Caco-2 (cell line): ENCODE data around the gene MSL3. TPM values are rescaled to one million over a fixed set of nuclear protein-coding genes. Genes with fewer than 3 reads are reported as not detected.
A peak's percentile ranks its signal among the peaks of the same experiment; 100 is the strongest.

Experiments used
- BruUV-seq: library from RNA; stranded (reverse); fragments of 400-500 nt; replicated peaks from 2 replicates; lab custom pipeline; 2021; lab: Mats Ljungman, UMichigan
- CTCF ChIA-PET: fragments of 300-600 bp; sonication (Branson Sonifier 250); formaldehyde crosslinking; loops from one replicate; lab custom pipeline; 2022; ENCODE audit warnings: antibody characterized with exemption; lab: Charles Lee
- POLR2A ChIA-PET: fragments of 300-600 bp; sonication (Branson Sonifier 250); formaldehyde crosslinking; loops from one replicate; lab custom pipeline; 2022; ENCODE audit warnings: antibody characterized with exemption; lab: Charles Lee
- DNase-seq, 2 experiments: peaks; one replicate each; pipeline versions ENCODE4 v3.0.0 to v3.0.0-alpha.2; 2020 to 2022
- H3K27me3 ChIP-seq: replicated peaks from 2 replicates; pipeline ENCODE4 v1.6.0; 2011; ENCODE audit warnings: low read length; ENCODE audit not compliant: control insufficient read depth, insufficient read depth
- H3K36me3 ChIP-seq: 2 replicates; pipeline ENCODE4 v1.5.1; 2011; ENCODE audit warnings: low read length; ENCODE audit not compliant: control insufficient read depth, insufficient read depth
- H3K4me1 ChIP-seq: fragments of 250-450 bp; sonication (Bioruptor Pico); 2 replicates; pipeline ENCODE4 v1.5.1; 2020; ENCODE audit warnings: mild to moderate bottlenecking
- H3K4me3 ChIP-seq: 2 replicates; pipeline ENCODE4 v1.5.1; 2011; ENCODE audit warnings: low read depth, mild to moderate bottlenecking, control low read depth, low read length
- H3K9me3 ChIP-seq: fragments of 250-450 bp; sonication (Bioruptor Pico); 2 replicates; pipeline ENCODE4 v1.5.1; 2020; ENCODE audit warnings: mild to moderate bottlenecking, moderate library complexity
- H3K27ac Mint-ChIP-seq: one replicate; pipeline ENCODE4 v1.8.0; 2022; ENCODE audit warnings: mixed read lengths; ENCODE audit not compliant: unreplicated experiment
- H3K27me3 Mint-ChIP-seq: one replicate; pipeline ENCODE4 v1.8.0; 2022; ENCODE audit warnings: mixed read lengths; ENCODE audit not compliant: insufficient read depth, unreplicated experiment
- H3K36me3 Mint-ChIP-seq: one replicate; pipeline ENCODE4 v1.8.0; 2022; ENCODE audit warnings: mild to moderate bottlenecking, mixed read lengths; ENCODE audit not compliant: insufficient read depth, unreplicated experiment
- H3K4me1 Mint-ChIP-seq: one replicate; pipeline ENCODE4 v1.8.0; 2022; ENCODE audit warnings: low read depth, mixed read lengths; ENCODE audit not compliant: unreplicated experiment
- H3K4me3 Mint-ChIP-seq: one replicate; pipeline ENCODE4 v1.8.0; 2022; ENCODE audit warnings: mild to moderate bottlenecking, moderate library complexity, mixed read lengths; ENCODE audit not compliant: unreplicated experiment
- H3K9me3 Mint-ChIP-seq: one replicate; pipeline ENCODE4 v1.8.0; 2022; ENCODE audit warnings: mixed read lengths; ENCODE audit not compliant: unreplicated experiment
- intact Hi-C: fragments of 100-400 bp; cut with micrococcal nuclease; formaldehyde crosslinking; loops from one replicate; pipeline ENCODE4 v1.10.0; 2022; ENCODE audit not compliant: unreplicated experiment
- total RNA-seq: library from RNA; stranded (reverse); gene quantifications from 2 replicates; pipeline ENCODE4 v1.2.3, GENCODE V29; 2022
- TF ChIP-seq, protein P1 (sequence below), 2 experiments: fragments of 200-600 bp in 1 of 2; IDR thresholded peaks; 1 replicate in 1 of 2; 2 replicates in 1 of 2; pipeline versions ENCODE4 v1.5.1 to v1.8.0; 2011 to 2022; ENCODE audit warnings: antibody characterized with exemption in 1 of 2, control low read depth in 1 of 2, inconsistent platforms in 1 of 2, low read depth in 1 of 2, low read length in 1 of 2, mild to moderate bottlenecking in 1 of 2, moderate library complexity in 1 of 2; ENCODE audit not compliant: insufficient read depth in 1 of 2, severe bottlenecking in 1 of 2, unreplicated experiment in 1 of 2

Gene MSL3
- total RNA-seq, 1 experiment from 2014 or later: 14.0 TPM

DNA sequence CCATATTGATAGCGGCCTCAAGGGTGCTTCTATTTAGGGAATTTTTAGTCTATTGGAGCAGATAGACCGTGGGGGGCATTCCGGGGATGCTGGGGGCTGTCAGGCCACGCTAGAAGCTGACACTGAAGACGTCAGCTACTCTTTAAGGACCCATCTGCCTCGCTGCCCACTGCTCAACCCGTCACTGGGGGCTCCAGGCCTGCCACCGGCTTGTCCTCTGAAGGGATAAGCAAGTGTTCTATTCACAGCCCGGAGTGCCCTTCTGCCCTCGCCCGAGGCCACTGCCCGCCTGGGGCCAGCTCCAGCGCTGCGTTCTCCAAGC, 679 bp upstream of the MSL3 start:
- DNase-seq: no peak
- H3K9me3 Mint-ChIP-seq: no peaks in the 10 kb centered on the region
- peak overlapping the region; percentile 64 for H3K4me3 Mint-ChIP-seq
- BruUV-seq: no TSS peak
- Histone ChIP-seq H3K4me3 (peak overlapping the region; percentile 92), H3K27me3 (no peaks in the 10 kb centered on the region), H3K4me1 (peaks cover 4% of the 10 kb centered on the region; the same call in 1 of the 2 replicates), H3K9me3 (no peaks in the 10 kb centered on the region), H3K36me3 (no peaks in the 10 kb centered on the region)
- TF ChIP-seq, protein P1, sequence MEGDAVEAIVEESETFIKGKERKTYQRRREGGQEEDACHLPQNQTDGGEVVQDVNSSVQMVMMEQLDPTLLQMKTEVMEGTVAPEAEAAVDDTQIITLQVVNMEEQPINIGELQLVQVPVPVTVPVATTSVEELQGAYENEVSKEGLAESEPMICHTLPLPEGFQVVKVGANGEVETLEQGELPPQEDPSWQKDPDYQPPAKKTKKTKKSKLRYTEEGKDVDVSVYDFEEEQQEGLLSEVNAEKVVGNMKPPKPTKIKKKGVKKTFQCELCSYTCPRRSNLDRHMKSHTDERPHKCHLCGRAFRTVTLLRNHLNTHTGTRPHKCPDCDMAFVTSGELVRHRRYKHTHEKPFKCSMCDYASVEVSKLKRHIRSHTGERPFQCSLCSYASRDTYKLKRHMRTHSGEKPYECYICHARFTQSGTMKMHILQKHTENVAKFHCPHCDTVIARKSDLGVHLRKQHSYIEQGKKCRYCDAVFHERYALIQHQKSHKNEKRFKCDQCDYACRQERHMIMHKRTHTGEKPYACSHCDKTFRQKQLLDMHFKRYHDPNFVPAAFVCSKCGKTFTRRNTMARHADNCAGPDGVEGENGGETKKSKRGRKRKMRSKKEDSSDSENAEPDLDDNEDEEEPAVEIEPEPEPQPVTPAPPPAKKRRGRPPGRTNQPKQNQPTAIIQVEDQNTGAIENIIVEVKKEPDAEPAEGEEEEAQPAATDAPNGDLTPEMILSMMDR (IDR thresholded peaks at IDR 0.05; ENCODE audit: insufficient read depth in 1 of 2, low read depth in 1 of 2, low read length in 1 of 2, severe bottlenecking in 1 of 2, unreplicated experiment in 1 of 2): no peak
- peaks cover 6% of the 10 kb centered on the region for H3K36me3 Mint-ChIP-seq
- no peaks in the 10 kb centered on the region for H3K27me3 Mint-ChIP-seq
- H3K4me1 Mint-ChIP-seq: peaks cover 6% of the 10 kb centered on the region
- H3K27ac Mint-ChIP-seq: no peak overlapping the region
- CTCF ChIA-PET: interaction anchor here (0.7 kb wide), 1 partner anchor 229 kb away, joined by 3 read pairs; no protein-coding TSS in a partner anchor
- POLR2A ChIA-PET: no interaction called here
- intact Hi-C loops: no loop called here

DNA sequence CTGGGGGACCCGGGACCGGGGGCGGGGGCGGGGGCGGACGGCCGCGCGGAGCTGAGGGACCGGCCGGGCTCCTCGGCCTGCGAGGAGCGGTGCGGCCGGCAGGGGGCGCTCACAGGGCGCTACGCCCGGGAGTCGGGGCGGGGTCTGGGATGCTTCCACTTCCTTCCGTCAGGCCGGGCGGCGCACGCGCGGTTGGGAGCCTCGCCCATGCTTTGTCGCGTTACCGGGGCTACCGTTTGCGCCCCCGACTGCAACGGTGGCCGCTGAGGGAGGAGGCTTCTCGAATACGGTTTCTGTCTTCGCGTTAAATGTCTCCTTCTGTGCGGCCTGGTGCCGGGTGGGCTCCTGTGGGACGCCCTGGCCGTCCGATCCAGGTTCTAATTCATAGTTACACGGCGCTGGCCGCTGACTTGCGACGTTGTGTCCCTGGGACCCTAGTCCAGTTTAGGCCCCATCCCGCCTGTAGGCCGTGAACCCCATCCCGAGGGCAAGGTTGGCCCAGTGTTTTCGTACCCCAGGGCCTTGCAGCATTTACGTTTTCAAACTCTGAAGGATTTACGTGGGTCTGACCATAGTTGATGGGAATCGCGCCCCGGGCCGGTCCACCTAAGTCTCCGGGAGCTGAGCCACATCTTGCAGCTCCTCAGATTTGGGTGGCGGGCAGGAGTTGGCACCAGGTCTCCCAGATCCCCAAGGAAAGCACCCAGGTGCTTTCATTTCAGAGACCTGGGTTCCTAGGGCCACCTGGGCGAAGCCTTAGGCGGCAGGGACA, 549 bp downstream of the MSL3 start:
- Histone ChIP-seq H3K9me3 (no peaks in the 10 kb centered on the region), H3K4me1 (peaks cover 4% of the 10 kb centered on the region; the same call in 1 of the 2 replicates), H3K27me3 (no peaks in the 10 kb centered on the region), H3K36me3 (no peaks in the 10 kb centered on the region), H3K4me3 (peak overlapping the region; percentile 92)
- intact Hi-C loops: loop anchor here (1.0 kb wide), 1 partner anchor 225 kb away; no protein-coding TSS in a partner anchor
- ChIA-PET CTCF (interaction anchor here (0.6 to 1.8 kb wide), 2 partner anchors 12 to 738 kb away, joined by 3 to 9 read pairs; no protein-coding TSS in a partner anchor), POLR2A (interaction anchor here (0.6 kb wide), 2 partner anchors 1062 to 1122 kb away, joined by 3 read pairs; no protein-coding TSS in a partner anchor)
- BruUV-seq: TSS peak; percentile 32
- H3K4me3 Mint-ChIP-seq: peak overlapping the region; percentile 96
- DNase-seq: peak; percentile 79 to 87
- H3K27ac Mint-ChIP-seq: peak overlapping the region; percentile 94
- TF ChIP-seq, protein P1 (IDR thresholded peaks at IDR 0.05; ENCODE audit: insufficient read depth in 1 of 2, low read depth in 1 of 2, low read length in 1 of 2, severe bottlenecking in 1 of 2, unreplicated experiment in 1 of 2): peak; percentile 25 to 73
- peaks cover 8% of the 10 kb centered on the region for H3K36me3 Mint-ChIP-seq
- no peaks in the 10 kb centered on the region for H3K27me3 Mint-ChIP-seq
- H3K4me1 Mint-ChIP-seq: peaks cover 6% of the 10 kb centered on the region
- H3K9me3 Mint-ChIP-seq: no peaks in the 10 kb centered on the region

DNA sequence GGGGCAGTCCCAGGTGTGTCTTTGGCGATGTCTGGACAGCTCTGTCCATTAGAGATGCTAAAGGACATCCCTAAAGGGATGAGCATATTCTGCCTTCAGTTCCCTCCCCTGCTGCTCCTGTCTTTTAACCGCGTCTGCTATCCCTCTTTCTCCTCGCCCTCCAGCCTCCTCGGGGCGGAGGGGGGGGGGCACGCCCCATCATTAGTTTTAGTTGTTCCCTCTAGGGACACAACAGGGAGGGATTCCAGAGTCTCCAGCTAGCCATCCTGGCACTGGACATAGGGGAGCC, 1.1 kb downstream of the MSL3 start:
- POLR2A ChIA-PET: no interaction called here

More for the DNA sequence above, 1.1 kb downstream of the MSL3 start:
- H3K4me3 Mint-ChIP-seq: peak overlapping the region; percentile 96
- peak overlapping the region; percentile 92 for H3K4me3 ChIP-seq
- H3K4me1 ChIP-seq: peaks cover 4% of the 10 kb centered on the region; the same call in 1 of the 2 replicates
- intact Hi-C loops: no loop called here
- no peaks in the 10 kb centered on the region for H3K36me3 ChIP-seq
- H3K27me3 ChIP-seq: no peaks in the 10 kb centered on the region
- TF ChIP-seq, protein P1 (IDR thresholded peaks at IDR 0.05; ENCODE audit: insufficient read depth in 1 of 2, low read depth in 1 of 2, low read length in 1 of 2, severe bottlenecking in 1 of 2, unreplicated experiment in 1 of 2): no peak
- H3K9me3 Mint-ChIP-seq: no peaks in the 10 kb centered on the region
- CTCF ChIA-PET: interaction anchor here (0.6 to 1.8 kb wide), 2 partner anchors 11 to 738 kb away, joined by 3 to 9 read pairs; no protein-coding TSS in a partner anchor
- peaks cover 6% of the 10 kb centered on the region for H3K4me1 Mint-ChIP-seq
- no peaks in the 10 kb centered on the region for H3K27me3 Mint-ChIP-seq
- DNase-seq: no peak
- H3K9me3 ChIP-seq: no peaks in the 10 kb centered on the region
- BruUV-seq: no TSS peak
- H3K27ac Mint-ChIP-seq: peak overlapping the region; percentile 94
- H3K36me3 Mint-ChIP-seq: peaks cover 11% of the 10 kb centered on the region
